MM.1S (cell line): ENCODE results near the gene ZFP36L1.

Experiments
- DNase-seq: peaks from one replicate; pipeline ENCODE4 v3.0.0-alpha.2; 2015
- H2AFZ ChIP-seq: fragments of 300-600 bp; sonication (generic); 2 replicates; pipeline ENCODE4 v1.6.0; 2016; ENCODE audit warnings: antibody characterized with exemption, low read length
- H3F3A ChIP-seq: fragments of 300-600 bp; sonication (generic); 2 replicates; pipeline ENCODE4 v1.6.1; 2016; ENCODE audit warnings: mild to moderate bottlenecking, antibody characterized with exemption, low read length, moderate library complexity, mixed read lengths; ENCODE audit not compliant: insufficient read depth
- H3K27ac ChIP-seq: fragments of 300-600 bp; sonication (generic); 2 replicates; pipeline ENCODE4 v1.5.1; 2016; ENCODE audit warnings: mild to moderate bottlenecking, low read length
- H3K27me3 ChIP-seq: fragments of 300-600 bp; sonication (generic); replicated peaks from 2 replicates; pipeline ENCODE4 v1.6.0; 2016; ENCODE audit warnings: low read length; ENCODE audit not compliant: insufficient read depth
- H3K36me3 ChIP-seq: fragments of 300-600 bp; sonication (generic); replicated peaks from 2 replicates; pipeline ENCODE4 v1.6.1; 2016; ENCODE audit warnings: mild to moderate bottlenecking, low read length, mixed read lengths; ENCODE audit not compliant: insufficient read depth
- H3K4me1 ChIP-seq: fragments of 300-600 bp; sonication (generic); 2 replicates; pipeline ENCODE4 v1.6.1; 2016; ENCODE audit warnings: low read length, mixed read lengths
- H3K4me2 ChIP-seq: fragments of 300-600 bp; sonication (generic); 2 replicates; pipeline ENCODE4 v1.6.0; 2016; ENCODE audit warnings: low read depth, low read length
- H3K4me3 ChIP-seq: fragments of 300-600 bp; sonication (generic); 2 replicates; pipeline ENCODE4 v1.5.1; 2016; ENCODE audit warnings: low read length, mixed read lengths
- H3K79me2 ChIP-seq: fragments of 300-600 bp; sonication (generic); 2 replicates; pipeline ENCODE4 v1.6.1; 2016; ENCODE audit warnings: mixed run types, low read length, mixed read lengths
- H3K9ac ChIP-seq: fragments of 300-600 bp; sonication (generic); 2 replicates; pipeline ENCODE4 v1.6.1; 2016; ENCODE audit warnings: low read length, mixed read lengths
- H3K9me2 ChIP-seq: fragments of 300-600 bp; sonication (generic); replicated peaks from 2 replicates; pipeline ENCODE4 v1.6.1; 2016; ENCODE audit warnings: mild to moderate bottlenecking, low read length, mixed read lengths; ENCODE audit not compliant: insufficient read depth
- H3K9me3 ChIP-seq: fragments of 300-600 bp; sonication (generic); replicated peaks from 2 replicates; pipeline ENCODE4 v1.6.1; 2016; ENCODE audit warnings: mild to moderate bottlenecking, low read length, mixed read lengths; ENCODE audit not compliant: insufficient read depth
- H4K20me1 ChIP-seq: fragments of 300-600 bp; sonication (generic); 2 replicates; pipeline ENCODE4 v1.6.1; 2016; ENCODE audit warnings: mild to moderate bottlenecking, low read length, moderate library complexity, mixed read lengths; ENCODE audit not compliant: insufficient read depth
- EZH2 ChIP-seq: fragments of 300-600 bp; sonication (generic); optimal IDR thresholded peaks from 2 replicates; pipeline ENCODE3; 2017; ENCODE audit warnings: low read depth, mild to moderate bottlenecking, antibody characterized with exemption, low read length, mixed read lengths
- EZH2phosphoT487 ChIP-seq: fragments of 300-600 bp; sonication (generic); IDR thresholded peaks from 2 replicates; pipeline ENCODE4 v1.6.1; 2018; ENCODE audit warnings: antibody characterized with exemption, low read length
- TF ChIP-seq, protein P1 (sequence below): fragments of 300-600 bp; sonication (generic); IDR thresholded peaks from 2 replicates; pipeline ENCODE4 v1.5.1; 2016; ENCODE audit warnings: antibody characterized with exemption, low read length, mixed read lengths

The ZFP36L1 gene

DNA sequence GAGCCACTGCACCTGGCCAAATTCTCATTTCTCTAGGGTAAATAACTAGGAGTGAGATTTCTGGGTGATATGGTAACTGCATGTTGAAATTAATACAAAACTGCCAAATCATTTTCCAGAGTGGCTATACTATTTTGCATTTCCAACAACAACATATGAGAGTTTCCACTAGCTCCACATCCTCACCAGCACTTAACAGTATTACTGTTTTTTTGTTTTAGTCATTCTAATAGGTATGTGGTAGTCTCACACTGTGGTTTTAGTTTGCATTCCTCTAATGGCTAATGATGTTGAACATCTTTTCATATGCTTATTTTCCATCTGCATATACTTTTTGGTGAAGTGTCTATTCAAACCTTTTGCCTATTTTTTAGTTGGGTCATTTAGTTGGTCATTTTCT, 5.8 kb upstream of the ZFP36L1 start:
- peaks cover 7% of the 10 kb centered on the region; the same call in 1 of the 2 replicates for H3K4me1 ChIP-seq
- H3K9me3 ChIP-seq, result no peaks in the 10 kb centered on the region
- H3K27me3 ChIP-seq, result no peaks in the 10 kb centered on the region
- DNase-seq, result no peak
- H3K9ac ChIP-seq, result no peak overlapping the region
- H3K4me3 ChIP-seq, result no peak overlapping the region
- peaks cover 17% of the 10 kb centered on the region for H3F3A ChIP-seq
- H3K36me3 ChIP-seq, result no peaks in the 10 kb centered on the region
- no peaks in the 10 kb centered on the region for H3K9me2 ChIP-seq
- no peak overlapping the region for H3K4me2 ChIP-seq
- no peaks in the 10 kb centered on the region for H3K79me2 ChIP-seq
- no peak for TF ChIP-seq EZH2phosphoT487
- TF ChIP-seq EZH2, result no peak
- TF ChIP-seq, protein P1, sequence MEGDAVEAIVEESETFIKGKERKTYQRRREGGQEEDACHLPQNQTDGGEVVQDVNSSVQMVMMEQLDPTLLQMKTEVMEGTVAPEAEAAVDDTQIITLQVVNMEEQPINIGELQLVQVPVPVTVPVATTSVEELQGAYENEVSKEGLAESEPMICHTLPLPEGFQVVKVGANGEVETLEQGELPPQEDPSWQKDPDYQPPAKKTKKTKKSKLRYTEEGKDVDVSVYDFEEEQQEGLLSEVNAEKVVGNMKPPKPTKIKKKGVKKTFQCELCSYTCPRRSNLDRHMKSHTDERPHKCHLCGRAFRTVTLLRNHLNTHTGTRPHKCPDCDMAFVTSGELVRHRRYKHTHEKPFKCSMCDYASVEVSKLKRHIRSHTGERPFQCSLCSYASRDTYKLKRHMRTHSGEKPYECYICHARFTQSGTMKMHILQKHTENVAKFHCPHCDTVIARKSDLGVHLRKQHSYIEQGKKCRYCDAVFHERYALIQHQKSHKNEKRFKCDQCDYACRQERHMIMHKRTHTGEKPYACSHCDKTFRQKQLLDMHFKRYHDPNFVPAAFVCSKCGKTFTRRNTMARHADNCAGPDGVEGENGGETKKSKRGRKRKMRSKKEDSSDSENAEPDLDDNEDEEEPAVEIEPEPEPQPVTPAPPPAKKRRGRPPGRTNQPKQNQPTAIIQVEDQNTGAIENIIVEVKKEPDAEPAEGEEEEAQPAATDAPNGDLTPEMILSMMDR, result no peak
- no peaks in the 10 kb centered on the region for H4K20me1 ChIP-seq
- H3K27ac ChIP-seq, result no peak overlapping the region
- H2AFZ ChIP-seq, result no peak overlapping the region

DNA sequence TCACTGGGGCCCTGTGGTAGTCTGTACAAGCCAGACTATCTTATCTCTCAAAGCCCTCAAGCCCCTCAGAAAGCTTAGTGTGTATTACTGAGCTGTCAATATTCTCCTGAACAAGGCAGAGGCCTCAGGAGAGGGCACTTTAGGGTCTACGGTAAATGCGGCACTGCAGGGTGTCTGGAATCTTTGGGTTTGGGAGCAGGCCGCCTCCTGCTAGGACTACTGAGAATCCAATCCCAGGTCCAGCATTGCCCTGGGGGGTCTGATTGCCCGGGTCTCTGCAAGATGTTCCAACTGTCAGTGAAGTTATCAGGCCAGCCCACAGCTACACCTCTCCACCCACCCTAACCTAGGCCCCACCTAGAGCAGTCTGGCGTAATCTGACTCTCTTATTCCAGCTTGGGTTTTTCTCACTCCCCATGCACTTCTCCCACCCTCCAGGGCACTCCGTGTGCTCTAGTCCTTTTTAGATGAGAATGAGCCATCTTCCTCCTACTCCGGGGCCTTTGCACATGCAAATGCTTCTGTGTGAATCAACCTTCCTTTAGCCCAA, 4.3 kb upstream of the ZFP36L1 start:
- Histone ChIP-seq H3K4me3 (no peak overlapping the region), H3K4me1 (peaks cover 7% of the 10 kb centered on the region; the same call in 1 of the 2 replicates), H3K9me2 (no peaks in the 10 kb centered on the region), H3K4me2 (no peak overlapping the region), H2AFZ (no peak overlapping the region), H3K9ac (no peak overlapping the region), H3K79me2 (peaks cover 7% of the 10 kb centered on the region), H3K36me3 (no peaks in the 10 kb centered on the region), H3F3A (peaks cover 21% of the 10 kb centered on the region), H4K20me1 (no peaks in the 10 kb centered on the region), H3K27ac (0 out of 2 replicates have a peak overlapping the region, but pooled peaks have one; percentile 100), H3K27me3 (no peaks in the 10 kb centered on the region), H3K9me3 (no peaks in the 10 kb centered on the region)
- TF ChIP-seq EZH2phosphoT487 (no peak), EZH2 (no peak)
- TF ChIP-seq, protein P1, result no peak
- no peak for DNase-seq

DNA sequence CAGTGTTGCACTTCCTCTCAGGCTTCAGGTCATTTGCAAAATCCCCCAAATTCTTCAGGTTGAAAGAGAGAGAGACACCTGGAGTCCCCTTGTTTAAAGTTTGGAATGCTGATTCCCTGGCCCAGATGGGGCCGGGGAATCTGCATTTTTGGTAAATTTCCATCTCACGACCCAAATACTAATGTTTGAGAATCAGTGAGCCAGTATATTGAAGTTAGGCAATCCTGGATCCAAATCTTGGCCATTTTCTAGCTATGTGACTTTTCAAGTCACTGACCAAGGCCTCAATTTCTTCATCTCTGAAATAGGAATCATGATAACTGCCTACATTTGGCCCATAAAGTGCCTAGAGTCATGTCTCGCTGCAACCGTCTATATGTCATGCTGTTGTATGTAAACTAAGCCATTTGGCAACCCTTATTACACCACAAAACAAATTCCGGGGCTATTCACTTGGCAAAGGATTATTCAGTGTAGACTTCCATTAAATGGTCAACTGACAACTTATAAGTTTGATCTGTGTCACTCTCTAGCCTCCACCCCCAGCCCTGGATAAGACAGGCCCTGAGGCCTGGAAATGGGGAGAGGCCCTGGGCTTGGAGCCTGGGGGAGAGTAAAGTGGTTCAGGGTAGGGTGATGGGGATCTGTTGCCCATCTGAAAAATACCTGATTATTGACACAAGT, 3.7 kb upstream of the ZFP36L1 start:
- Histone ChIP-seq H3K36me3 (no peaks in the 10 kb centered on the region), H3K9me3 (no peaks in the 10 kb centered on the region), H3K79me2 (peaks cover 14% of the 10 kb centered on the region), H3K27me3 (no peaks in the 10 kb centered on the region), H3K9ac (peak overlapping the region; percentile 99), H2AFZ (no peak overlapping the region), H3K4me2 (peak overlapping the region; percentile 43; the same call in 1 of the 2 replicates), H3K9me2 (no peaks in the 10 kb centered on the region), H4K20me1 (no peaks in the 10 kb centered on the region), H3F3A (peaks cover 21% of the 10 kb centered on the region), H3K4me1 (peaks cover 7% of the 10 kb centered on the region; the same call in 1 of the 2 replicates), H3K4me3 (peak overlapping the region; percentile 88; the same call in 1 of the 2 replicates), H3K27ac (peak overlapping the region; percentile 100)
- DNase-seq, result no peak
- TF ChIP-seq EZH2phosphoT487 (no peak), EZH2 (no peak)
- TF ChIP-seq, protein P1, result no peak
